Hematopoietic multipotent progenitor cell treated with erythropoietin and hydrocortisone succinate and interleukin-3 and kit ligand, for 15 days (in vitro differentiated cells): Measurements from ENCODE around the gene SSBP3.
"Not testable (repeated sequence)": the region's sequence is repeated elsewhere in the genome, so short reads cannot be mapped to it uniquely, and the experiment has no call there.

Experiments used
- DNase-seq: peaks from one replicate; pipeline ENCODE4 v3.0.0-alpha.2; 2015; ENCODE audit warnings: low spot score

The SSBP3 gene

DNA sequence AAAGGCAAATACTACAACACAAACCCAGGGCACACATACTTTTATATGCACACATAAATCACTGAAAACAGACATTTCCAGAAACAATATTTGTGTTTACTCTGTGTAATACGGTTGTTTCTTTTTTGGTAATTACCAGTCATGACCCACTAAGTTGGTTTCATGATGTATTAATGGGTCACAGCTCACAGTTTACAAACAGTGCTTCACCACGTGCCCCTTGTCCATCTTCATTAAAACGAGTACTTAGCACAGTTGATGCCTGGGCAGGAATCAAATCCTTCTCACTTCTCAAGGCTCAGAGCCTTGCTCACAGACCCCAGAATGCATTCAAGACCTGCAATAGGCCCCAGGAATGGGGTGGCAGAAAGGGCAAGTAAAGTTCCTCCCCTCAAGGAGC is 13.8 kb downstream of the SSBP3 start:
- no peak for DNase-seq

DNA sequence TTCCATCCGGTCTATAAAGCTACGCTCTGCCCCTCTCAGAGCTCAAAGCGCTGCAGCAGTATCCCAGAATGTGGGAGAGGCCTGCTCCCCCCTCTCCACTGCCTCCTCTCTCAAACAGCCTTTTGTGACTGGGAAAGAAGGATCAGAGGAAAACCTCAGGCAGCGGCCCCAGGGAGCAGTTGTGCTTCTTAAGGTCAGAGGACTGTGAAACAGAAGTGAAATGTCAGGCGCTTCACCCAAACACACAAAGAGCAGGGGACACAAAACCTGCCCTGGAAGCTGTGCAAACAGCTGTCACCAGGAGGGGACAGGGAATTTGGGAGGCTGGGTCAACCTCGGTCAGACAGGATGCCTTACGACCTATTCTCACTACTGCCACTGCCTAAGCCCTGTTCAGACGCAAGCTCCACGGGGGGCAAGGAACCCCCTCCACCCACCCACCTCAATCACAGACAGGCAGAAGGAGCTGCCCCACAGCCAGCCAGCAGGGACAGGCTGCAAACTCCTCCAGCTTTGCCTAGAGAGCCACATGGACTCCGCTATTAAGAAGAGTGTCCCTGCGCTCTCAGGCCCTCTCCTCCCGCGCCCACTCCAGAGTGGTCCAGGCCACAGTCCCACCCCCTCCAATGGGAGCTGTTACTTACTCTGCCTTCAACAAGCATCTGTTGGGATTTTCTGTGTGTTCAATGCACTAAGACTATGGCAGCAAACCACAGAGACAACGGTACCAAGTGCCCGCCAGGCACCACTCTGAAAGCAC is 14.6 kb downstream of the SSBP3 start:
- no peak for DNase-seq

DNA sequence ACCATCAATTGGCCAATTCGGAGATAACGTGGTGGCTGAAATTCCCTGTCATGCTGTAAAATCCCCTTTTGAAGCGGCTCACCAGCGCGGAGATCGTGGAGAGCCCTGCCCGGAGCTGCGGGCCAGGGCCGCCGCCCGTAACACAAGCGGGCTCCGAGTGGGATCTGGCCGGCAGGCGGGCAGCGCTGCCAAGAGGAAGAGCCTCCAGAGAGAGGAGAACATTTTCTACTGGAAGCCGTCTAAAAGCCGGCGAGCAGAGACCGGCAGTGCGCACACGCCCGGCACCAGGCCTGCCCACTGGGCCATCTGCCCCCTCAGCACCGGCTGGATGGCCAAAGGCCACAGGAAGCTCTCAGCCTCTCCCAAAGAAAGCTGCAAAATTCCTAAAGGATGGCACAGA is 15.5 kb downstream of the SSBP3 start:
- DNase-seq, result no peak

GRCh38 chr1:54389608-54390007 is 16.6 kb downstream of the SSBP3 start:
- not testable (repeated sequence) for DNase-seq

GRCh38 chr1:54387419-54387818 is 18.8 kb downstream of the SSBP3 start:
- DNase-seq, result no peak

GRCh38 chr1:54385727-54386022 is 20.5 kb downstream of the SSBP3 start:
- peak; percentile 42 for DNase-seq

GRCh38 chr1:54384918-54385726 is 21.1 kb downstream of the SSBP3 start:
- DNase-seq, result no peak

GRCh38 chr1:54384471-54384870 is 21.7 kb downstream of the SSBP3 start:
- no peak for DNase-seq

DNA sequence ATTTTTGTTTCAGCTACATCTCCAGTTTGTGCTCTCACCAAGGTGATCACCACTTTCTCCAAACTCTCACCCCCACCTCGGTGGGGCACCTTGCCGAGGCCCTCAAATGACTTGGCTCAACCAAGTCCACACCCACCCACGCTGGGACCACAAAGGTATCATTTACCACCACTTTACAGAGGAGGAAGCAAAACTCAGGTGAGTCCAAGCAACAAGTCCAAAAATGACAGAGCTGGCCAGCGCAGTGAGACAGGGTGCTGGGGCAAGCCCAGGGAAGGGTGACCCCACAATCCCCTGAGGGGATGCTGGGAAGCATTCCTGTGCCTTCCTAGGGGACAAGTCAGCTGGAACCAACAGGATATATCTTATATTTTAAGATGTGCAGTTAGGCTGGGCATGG is 24.7 kb downstream of the SSBP3 start:
- DNase-seq, result no peak

DNA sequence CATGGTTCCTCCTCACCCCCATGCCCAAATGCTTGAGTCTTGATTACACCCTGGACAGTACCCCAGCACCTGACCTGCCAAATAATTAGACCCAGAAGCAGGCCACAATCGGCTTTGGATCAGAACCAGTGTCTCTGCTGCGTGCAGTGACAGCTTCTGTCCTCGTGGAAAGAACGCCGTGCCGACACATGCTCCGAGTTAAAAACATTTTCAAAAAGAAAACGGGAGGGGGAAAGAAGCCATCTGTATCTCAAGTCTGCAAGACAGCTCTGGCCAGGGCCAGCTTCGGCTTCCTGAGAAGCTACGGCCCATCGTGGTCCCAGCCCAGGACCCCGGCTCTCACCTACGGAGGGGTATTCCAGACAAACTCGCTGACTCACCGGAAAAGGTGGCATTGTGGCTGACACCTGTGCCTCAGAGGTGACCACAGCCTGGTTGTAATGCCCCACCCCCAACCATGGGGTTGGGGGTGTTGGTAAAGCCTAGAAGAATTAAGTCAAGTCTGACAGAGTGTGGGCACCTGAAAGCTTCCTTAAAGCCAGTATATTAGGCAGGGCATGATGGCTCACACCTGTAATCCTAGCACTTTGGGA is 25.8 kb downstream of the SSBP3 start:
- DNase-seq, result no peak

GRCh38 chr1:54379555-54380289 is 26.5 kb downstream of the SSBP3 start:
- DNase-seq, result no peak

- DNase-seq, result no peak
Observed at GRCh38 chr1:54378874-54379554, 27.2 kb downstream of the SSBP3 start.

DNA sequence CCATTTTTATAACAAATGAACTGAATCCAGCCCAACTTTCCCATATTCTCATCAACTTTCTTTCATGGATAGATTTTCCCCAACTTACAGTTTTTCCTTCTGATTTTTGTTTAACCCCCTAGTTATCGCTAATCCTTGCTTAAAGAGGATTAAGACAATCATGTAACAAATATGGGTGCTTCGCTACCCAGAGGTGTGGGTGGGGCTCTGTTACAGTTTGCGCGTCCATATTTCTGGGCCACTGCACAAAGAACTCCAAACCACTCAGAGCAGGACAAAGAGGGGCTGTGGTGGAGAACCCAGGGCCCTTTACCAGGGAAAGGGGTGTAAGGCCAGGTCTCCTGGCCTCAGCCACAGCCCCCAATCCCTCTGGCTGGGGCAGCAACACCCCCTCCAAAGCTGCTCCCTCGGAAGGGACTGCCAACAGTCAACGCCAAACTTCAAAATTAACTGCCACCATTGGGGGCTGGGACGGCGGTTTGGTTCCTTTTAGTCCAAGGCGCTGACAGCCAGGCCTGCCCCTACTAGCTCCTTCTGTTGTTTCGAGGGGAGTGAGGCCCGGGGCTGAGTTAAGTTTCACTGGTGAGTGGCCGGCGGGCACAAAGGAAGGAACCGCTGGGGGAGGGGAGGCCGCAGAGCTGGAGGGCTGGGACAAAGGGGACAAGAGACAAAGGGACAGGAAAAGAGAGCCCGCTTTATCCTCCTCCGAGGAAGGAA is 27.9 kb downstream of the SSBP3 start:
- no peak for DNase-seq

GRCh38 chr1:54377040-54377691 is 29.0 kb downstream of the SSBP3 start:
- DNase-seq, result peak; percentile 80

DNA sequence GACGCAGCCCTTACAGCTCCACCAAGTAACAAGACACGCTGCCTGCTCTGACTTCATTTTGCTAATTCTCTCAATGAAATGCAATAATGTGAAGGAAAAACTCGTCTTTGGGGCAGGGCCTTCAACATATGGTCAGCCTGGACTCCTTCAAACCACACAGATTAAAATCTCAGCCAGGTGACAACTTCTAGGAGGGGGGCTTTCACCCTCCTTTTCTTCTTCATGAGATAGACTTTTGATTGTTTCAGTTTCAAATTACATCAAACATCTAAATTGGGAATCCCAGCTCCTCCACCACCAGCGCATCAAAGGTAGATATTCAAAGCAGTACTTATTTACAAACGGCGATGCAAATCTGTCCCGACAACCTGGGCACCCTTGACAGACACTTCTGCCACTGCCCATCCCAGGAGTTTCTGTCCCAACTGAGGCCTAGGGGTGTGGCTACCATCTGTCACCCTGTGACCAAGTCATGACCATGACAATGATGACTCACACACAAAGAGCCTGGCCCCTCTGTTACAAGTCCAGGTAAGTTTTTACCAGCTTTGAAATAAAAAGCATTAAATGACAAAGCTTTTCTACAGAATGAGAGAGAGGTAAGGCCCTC is 29.7 kb downstream of the SSBP3 start:
- DNase-seq, result peak; percentile 59

DNA sequence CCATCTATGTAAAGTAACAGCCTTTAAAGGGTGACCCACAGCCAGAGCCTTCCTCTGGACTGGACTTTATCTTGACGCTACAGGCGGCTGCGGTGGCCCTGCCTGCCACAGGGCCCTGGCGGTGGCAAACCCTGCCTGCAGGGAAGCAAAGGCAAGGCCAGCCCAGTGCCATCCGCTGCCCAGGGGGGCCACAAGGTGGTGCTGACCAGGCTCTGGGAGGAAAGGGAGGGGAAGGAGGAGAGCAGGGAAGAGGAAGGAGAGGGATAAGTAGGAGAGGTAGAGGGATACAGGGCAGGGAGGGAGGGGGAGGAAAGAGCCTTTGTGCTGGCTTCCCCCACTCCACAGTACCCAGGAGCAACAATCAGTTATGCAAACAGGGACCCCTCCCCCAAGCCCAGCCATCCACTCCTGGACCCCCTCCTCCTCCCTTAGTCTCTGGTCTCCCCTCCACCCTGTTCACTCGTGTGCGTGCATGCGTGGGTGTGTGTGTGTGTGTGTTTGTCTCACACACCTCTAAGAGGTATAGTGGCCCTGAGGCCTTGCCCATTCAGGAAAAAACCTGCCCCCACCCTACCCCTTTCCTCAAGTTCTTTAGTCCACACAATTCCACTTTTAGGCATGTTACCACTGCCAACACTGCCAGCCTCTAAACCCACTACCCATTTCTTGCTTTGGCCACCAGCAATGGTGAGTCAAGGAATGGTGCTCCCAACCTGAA is 30.3 kb downstream of the SSBP3 start:
- peak; percentile 82 for DNase-seq

GRCh38 chr1:54375298-54375697 is 30.9 kb downstream of the SSBP3 start:
- DNase-seq, result no peak

DNA sequence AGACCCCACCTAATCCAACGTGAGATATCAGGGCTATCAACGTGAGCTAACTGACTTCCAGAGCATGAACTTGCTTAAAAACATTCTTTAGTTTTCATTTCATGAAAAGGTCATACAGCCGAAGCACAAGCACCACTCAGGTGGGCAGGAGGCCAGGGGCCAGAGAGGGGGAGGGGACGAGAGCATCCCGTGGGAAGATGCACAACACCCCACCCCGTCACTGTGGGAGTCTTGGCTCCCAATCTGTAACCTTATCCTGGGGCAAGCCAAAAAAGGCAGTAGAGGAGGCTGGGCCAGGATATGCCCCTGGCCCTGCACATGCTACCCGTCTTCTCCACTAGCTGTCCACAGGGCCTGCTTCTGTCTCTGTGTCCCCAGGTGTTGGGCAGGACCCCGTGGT is 31.4 kb downstream of the SSBP3 start:
- DNase-seq, result no peak

- no peak for DNase-seq
Observed at GRCh38 chr1:54372978-54373377, 33.2 kb downstream of the SSBP3 start.

GRCh38 chr1:54371942-54372275 is 34.3 kb downstream of the SSBP3 start:
- peak; percentile 76 for DNase-seq
